ENCODE data around the gene CCDC50. TPM values are rescaled to one million over a fixed set of nuclear protein-coding genes. Genes with fewer than 3 reads are reported as not detected.

The CCDC50 gene
- total RNA-seq, 1 experiment from 2014 or later: 21.0 TPM

- no CpG with 5 or more reads among the region's 2 CpGs for WGBS (ENCODE audit: extremely low coverage, insufficient read length, low lambda C conversion rate)
- Histone ChIP-seq H3K79me1 (ENCODE audit: insufficient read depth, low read depth, low read length, poor library complexity, severe bottlenecking) (no peaks in the 10 kb centered on the region), H3K23me2 (ENCODE audit: insufficient read length, low read depth, low read length, poor library complexity, severe bottlenecking) (no peaks in the 10 kb centered on the region), H2BK120ac (ENCODE audit: low read depth, low read length, poor library complexity, severe bottlenecking) (no peak overlapping the region), H2AK5ac (ENCODE audit: insufficient read length, low read length) (no peak overlapping the region), H3K18ac (ENCODE audit: insufficient read length, low read depth, low read length) (no peak overlapping the region), H2BK15ac (ENCODE audit: low read depth, low read length) (no peak overlapping the region), H4K8ac (replicated peaks; ENCODE audit: insufficient read length, low read depth, low read length) (no peak overlapping the region), H3K4me1 (ENCODE audit: insufficient read depth, low read length) (peaks cover 5% of the 10 kb centered on the region; the same call in 1 of the 2 replicates), H4K91ac (ENCODE audit: insufficient read length, low read depth, low read length) (no peak overlapping the region), H2BK20ac (ENCODE audit: low read depth, low read length, poor library complexity, severe bottlenecking) (no peak overlapping the region), H3K27ac (ENCODE audit: insufficient read length, low read depth, low read length) (no peak overlapping the region), H3K27me3 (ENCODE audit: insufficient read depth, low read length) (no peaks in the 10 kb centered on the region), H2BK12ac (ENCODE audit: insufficient read length, low read depth, low read length) (no peak overlapping the region), H3K23ac (ENCODE audit: insufficient read length, low read depth, low read length) (no peak overlapping the region), H2BK5ac (ENCODE audit: insufficient read length, low read length) (no peak overlapping the region), H3K4ac (ENCODE audit: low read depth, low read length) (no peak overlapping the region), H3K9me3 (ENCODE audit: control insufficient read depth, low read depth, low read length) (no peaks in the 10 kb centered on the region), H2AFZ (ENCODE audit: low read length) (no peak overlapping the region), H3K14ac (ENCODE audit: insufficient read depth, low read length) (no peak overlapping the region), H3T11ph (ENCODE audit: low read length) (no peak overlapping the region), H4K20me1 (ENCODE audit: control insufficient read depth, insufficient read depth, insufficient read length) (no peaks in the 10 kb centered on the region), H3K9ac (ENCODE audit: extremely low read depth, insufficient read length, low read length) (no peak overlapping the region), H3K4me2 (ENCODE audit: insufficient read depth, insufficient read length, low read length) (no peak overlapping the region), H4K5ac (ENCODE audit: insufficient read length, low read depth, low read length) (no peak overlapping the region), H3K79me2 (ENCODE audit: insufficient read depth, low read length) (no peaks in the 10 kb centered on the region), H3K56ac (ENCODE audit: insufficient read length, low read depth, low read length) (no peak overlapping the region)
- Mint-ChIP-seq H3K36me3 (ENCODE audit: insufficient read depth in 1 of 3, low read depth in 3 of 3) (peaks cover 14 to 17% (median 16%) of the 10 kb centered on the region in 3 experiments), H3K27ac (no peak overlapping the region; a peak in 1 of 7 replicates), H3K4me1 (peaks cover 33 to 36% of the 10 kb centered on the region in 2 experiments), H3K4me3 (no peak overlapping the region), H3K9me3 (no peaks in the 10 kb centered on the region), H3K27me3 (ENCODE audit: low read depth) (no peaks in the 10 kb centered on the region)
- no peak for DNase-seq
- TF ChIP-seq, protein P1, sequence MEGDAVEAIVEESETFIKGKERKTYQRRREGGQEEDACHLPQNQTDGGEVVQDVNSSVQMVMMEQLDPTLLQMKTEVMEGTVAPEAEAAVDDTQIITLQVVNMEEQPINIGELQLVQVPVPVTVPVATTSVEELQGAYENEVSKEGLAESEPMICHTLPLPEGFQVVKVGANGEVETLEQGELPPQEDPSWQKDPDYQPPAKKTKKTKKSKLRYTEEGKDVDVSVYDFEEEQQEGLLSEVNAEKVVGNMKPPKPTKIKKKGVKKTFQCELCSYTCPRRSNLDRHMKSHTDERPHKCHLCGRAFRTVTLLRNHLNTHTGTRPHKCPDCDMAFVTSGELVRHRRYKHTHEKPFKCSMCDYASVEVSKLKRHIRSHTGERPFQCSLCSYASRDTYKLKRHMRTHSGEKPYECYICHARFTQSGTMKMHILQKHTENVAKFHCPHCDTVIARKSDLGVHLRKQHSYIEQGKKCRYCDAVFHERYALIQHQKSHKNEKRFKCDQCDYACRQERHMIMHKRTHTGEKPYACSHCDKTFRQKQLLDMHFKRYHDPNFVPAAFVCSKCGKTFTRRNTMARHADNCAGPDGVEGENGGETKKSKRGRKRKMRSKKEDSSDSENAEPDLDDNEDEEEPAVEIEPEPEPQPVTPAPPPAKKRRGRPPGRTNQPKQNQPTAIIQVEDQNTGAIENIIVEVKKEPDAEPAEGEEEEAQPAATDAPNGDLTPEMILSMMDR (conservative IDR thresholded peaks at IDR 0.05): no peak
These were observed 42.9 kb downstream of the CCDC50 start for GRCh38 chr3:191372122-191372521.

Data from H9 (cell line).